ENCODE results near the gene MS4A4E. TPM values are rescaled to one million over a fixed set of nuclear protein-coding genes. Genes with fewer than 3 reads are reported as not detected.
"Not testable (repeated sequence)": the region's sequence is repeated elsewhere in the genome, so short reads cannot be mapped to it uniquely, and the experiment has no call there.

MS4A4E gene
- total RNA-seq, 1 donor, result not detected

GRCh38 chr11:60164550-60165075 is 78.3 kb downstream of the MS4A4E start:
- no peak for DNase-seq (ENCODE audit: low read depth)
- TF ChIP-seq CTCF (IDR thresholded peaks at IDR 0.05; ENCODE audit: insufficient read depth, low read length), result no peak
- H3K4me3 ChIP-seq (ENCODE audit: low read depth, low read length), result no peak overlapping the region

- no peak for TF ChIP-seq CTCF (IDR thresholded peaks at IDR 0.05; ENCODE audit: insufficient read depth, low read length)
- no peak for DNase-seq (ENCODE audit: low read depth)
- H3K4me3 ChIP-seq (ENCODE audit: low read depth, low read length), result no peak overlapping the region
Measured at GRCh38 chr11:60161766-60162165, 81.2 kb downstream of the MS4A4E start.

GRCh38 chr11:60161107-60161506 is 81.8 kb downstream of the MS4A4E start:
- no peak for TF ChIP-seq CTCF (IDR thresholded peaks at IDR 0.05; ENCODE audit: insufficient read depth, low read length)
- no peak for DNase-seq (ENCODE audit: low read depth)

GRCh38 chr11:60159868-60160267 is 83.1 kb downstream of the MS4A4E start:
- TF ChIP-seq CTCF (IDR thresholded peaks at IDR 0.05; ENCODE audit: insufficient read depth, low read length), result no peak
- DNase-seq (ENCODE audit: low read depth), result no peak
- H3K4me3 ChIP-seq (ENCODE audit: low read depth, low read length), result no peak overlapping the region

More at GRCh38 chr11:60161107-60161506, 81.8 kb downstream of the MS4A4E start:
- no peak overlapping the region for H3K4me3 ChIP-seq (ENCODE audit: low read depth, low read length)

- no peak for TF ChIP-seq CTCF (IDR thresholded peaks at IDR 0.05; ENCODE audit: insufficient read depth, low read length)
- no peak overlapping the region for H3K4me3 ChIP-seq (ENCODE audit: low read depth, low read length)
- no peak for DNase-seq (ENCODE audit: low read depth)
Measured at GRCh38 chr11:60159284-60159683, 83.7 kb downstream of the MS4A4E start.

- DNase-seq (ENCODE audit: low read depth), result no peak
- no peak overlapping the region for H3K4me3 ChIP-seq (ENCODE audit: low read depth, low read length)
- no peak for TF ChIP-seq CTCF (IDR thresholded peaks at IDR 0.05; ENCODE audit: insufficient read depth, low read length)
Measured at GRCh38 chr11:60158636-60159035, 84.3 kb downstream of the MS4A4E start.

GRCh38 chr11:60155931-60156330 is 87.0 kb downstream of the MS4A4E start:
- no peak overlapping the region for H3K4me3 ChIP-seq (ENCODE audit: low read depth, low read length)
- TF ChIP-seq CTCF (IDR thresholded peaks at IDR 0.05; ENCODE audit: insufficient read depth, low read length), result no peak
- no peak for DNase-seq (ENCODE audit: low read depth)

- DNase-seq (ENCODE audit: low read depth), result not testable (repeated sequence)
Measured at GRCh38 chr11:60152727-60153126, 90.2 kb downstream of the MS4A4E start.

More at GRCh38 chr11:60152727-60153126, 90.2 kb downstream of the MS4A4E start:
- not testable (repeated sequence) for H3K4me3 ChIP-seq (ENCODE audit: low read depth, low read length)

All from fibroblast of the aortic adventitia (primary cell).